Measurements from ENCODE around the gene CLCA4.

Gene CLCA4

GRCh38 chr1:86546787-86547221 is at the start of gene CLCA4:
CLCA4 (plus strand) TSS chr1:86547078; CDS start chr1:86547120, 42 bp downstream.
- no peak for DNase-seq (ENCODE audit: low read depth)

GRCh38 chr1:86498281-86498680 is 48.6 kb upstream of the CLCA4 start:
- no peak for DNase-seq (ENCODE audit: low read depth)

GRCh38 chr1:86499987-86500593 is 46.8 kb upstream of the CLCA4 start:
- no peak for DNase-seq (ENCODE audit: low read depth)

GRCh38 chr1:86500714-86501113 is 46.2 kb upstream of the CLCA4 start:
- no peak for DNase-seq (ENCODE audit: low read depth)

- peak; percentile 8 for DNase-seq (ENCODE audit: low read depth)
Observed at GRCh38 chr1:86502125-86502646, 44.7 kb upstream of the CLCA4 start.

DNA sequence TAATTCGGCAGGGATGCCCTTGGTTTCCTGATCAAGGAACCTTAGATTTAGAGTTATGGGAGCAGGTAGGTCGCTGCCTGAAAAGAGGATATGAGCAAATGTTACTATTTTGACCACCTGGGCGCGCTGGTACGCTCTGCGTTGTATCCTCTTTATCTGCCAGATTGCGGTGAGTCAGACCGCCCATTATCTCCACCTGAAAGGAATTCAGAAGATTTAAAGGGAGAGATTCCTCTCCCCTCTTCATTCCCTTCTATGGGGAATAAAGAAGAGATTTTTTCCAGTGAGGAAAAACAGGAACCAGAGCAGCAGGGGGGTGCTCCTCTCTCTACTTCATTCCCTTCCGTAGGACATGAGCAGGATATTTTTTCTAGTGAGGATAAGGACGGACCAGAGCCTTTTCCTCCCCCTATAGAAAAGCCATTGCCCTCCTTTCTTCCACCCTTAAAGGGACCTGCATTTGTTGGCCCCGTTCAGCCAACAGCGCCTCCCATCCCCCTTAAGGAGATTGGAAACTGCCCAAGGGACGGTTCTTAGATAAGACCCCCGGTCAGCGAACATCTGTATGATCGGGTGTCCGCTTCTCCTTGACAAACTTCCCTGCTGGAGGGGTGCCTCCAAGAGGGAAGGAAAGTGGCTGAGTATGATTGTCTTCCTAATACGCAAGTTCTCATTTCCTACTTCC is 44.0 kb upstream of the CLCA4 start:
- no peak for DNase-seq (ENCODE audit: low read depth)

- DNase-seq (ENCODE audit: low read depth), result no peak
Observed at GRCh38 chr1:86503406-86504136, 43.3 kb upstream of the CLCA4 start.

GRCh38 chr1:86504137-86504479 is 42.8 kb upstream of the CLCA4 start:
- no peak for DNase-seq (ENCODE audit: low read depth)

DNA sequence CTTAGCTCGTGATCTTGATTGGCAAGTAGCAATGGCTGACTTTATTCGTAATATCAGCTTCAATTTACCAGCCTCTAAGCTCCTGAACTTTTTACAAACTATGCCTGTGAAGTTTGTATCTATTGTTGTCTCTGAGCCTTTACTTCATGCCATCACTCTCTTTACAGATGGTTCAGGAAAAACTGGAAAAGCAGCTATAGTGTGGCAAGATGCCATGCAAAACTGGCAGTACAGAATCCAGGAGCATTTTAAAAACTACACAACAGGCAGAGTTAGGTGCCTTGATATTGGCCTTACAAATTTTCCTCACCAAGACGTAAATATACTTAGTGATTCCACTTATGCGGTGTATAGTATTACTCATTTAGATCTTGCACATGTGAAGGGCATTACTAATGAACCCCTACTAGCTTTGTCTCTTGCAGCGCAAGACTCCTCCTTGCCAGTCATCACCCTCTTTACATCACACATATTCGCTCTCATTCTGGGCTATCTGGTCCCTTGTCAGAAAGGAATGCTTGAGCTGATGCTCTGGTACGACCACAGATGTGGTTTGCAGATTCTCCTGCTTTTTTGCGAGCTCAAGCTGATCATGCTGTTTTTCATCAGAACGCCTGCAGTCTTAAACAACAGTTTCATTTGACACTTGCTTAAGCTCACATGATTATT is 41.8 kb upstream of the CLCA4 start:
- no peak for DNase-seq (ENCODE audit: low read depth)

DNA sequence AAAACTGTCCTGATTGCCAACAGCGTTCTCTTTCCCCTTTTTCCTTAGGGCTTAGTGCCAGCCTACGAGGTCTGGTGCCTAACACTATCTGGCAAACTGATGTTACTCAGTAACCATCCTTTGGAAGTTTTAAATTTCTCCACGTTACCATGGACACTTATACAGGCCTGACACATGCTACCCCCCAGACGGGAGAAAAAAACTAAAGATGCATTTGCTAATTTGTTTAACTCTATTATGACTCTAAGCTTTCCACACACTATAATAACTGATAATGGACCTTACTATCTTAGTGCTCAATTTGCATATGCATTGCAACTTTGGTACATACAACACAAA is 41.3 kb upstream of the CLCA4 start:
- DNase-seq (ENCODE audit: low read depth), result no peak

DNA sequence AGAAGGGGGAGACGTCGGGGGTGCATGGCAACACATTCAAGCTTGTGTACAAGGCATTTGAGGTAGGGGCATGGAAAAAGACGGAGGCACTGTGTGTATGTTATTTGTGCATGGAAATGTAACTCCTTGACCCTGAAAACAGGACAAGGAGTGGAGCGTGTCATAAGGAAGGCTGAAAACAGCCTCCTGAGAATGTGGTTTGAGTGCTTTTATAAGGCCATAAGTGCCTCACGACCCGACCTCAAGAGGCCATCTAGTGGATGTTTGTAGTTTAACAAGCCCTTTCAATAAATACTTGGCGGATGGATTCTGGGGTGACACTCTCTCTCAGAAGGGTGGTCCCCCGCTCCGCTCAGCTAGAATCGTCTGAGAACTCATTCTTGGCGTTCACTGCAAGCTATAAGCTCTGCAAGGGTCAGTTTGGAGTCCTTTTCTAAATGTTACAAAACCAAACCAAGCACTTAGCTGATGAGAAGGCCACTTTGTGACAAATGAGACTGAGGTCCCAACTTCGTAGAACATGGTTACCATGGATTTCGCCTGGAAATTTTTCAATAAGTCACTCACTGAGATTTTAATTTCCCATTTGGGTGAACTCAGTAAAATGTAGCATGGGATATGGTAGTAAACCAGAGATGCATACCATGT is 38.8 kb upstream of the CLCA4 start:
- DNase-seq (ENCODE audit: low read depth), result no peak

DNA sequence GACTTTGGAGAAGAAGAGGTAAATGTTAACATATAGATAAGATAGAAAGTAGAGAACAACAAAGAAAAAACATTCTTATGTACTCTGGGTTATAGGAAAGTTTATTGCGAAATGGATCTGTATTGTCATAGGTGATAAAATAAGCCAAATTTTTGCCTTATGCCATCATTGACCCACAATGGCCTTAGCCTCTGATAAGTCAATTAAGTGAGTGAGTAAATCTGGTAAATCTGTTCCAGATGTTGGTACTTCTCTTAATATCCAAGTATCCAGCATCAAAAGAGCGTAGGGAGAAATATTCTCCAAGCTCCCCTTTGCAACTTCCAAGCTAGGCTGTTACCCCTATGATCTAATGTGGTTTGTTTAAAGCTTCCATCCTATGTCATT is 38.3 kb upstream of the CLCA4 start:
- no peak for DNase-seq (ENCODE audit: low read depth)

DNA sequence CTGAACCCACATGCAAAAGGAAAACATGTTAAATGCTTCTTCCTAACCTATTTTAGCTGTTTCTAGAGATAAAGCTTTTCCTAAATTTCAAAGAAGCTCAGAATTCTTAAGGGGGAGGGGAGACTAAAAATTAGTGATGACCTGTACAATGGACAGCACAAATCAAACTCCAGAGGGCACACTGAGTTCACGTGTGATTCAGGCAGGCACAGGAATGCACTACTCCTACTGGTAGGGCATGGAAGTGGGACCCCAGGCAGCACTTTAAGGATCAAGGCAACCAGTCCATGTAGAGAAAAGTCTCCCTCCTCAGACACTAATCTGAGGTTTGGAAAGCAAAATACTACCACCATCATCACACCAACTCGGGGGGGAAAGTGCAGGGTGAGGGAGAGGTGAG is 31.3 kb upstream of the CLCA4 start:
- DNase-seq (ENCODE audit: low read depth), result no peak

- no peak for DNase-seq (ENCODE audit: low read depth)
Observed at GRCh38 chr1:86516335-86516734, 30.5 kb upstream of the CLCA4 start.

DNA sequence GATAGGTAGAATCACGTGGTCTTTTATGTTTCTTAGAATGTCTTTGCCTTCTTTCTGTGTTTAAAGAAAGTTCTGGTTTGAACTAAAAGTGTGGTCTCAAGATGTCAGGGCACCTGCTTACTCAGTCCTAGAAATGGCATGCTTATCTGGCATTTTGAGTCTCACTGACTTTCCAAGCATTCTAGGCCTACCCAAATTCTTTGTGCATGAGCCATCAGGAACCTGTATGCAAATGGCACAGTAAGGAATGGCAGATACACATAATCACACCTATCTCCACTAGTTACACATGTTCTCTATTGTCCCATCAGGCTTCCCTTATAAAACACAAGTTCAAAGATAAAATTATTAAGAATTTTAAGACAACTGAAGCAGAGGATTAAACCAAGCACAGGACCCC is 29.5 kb upstream of the CLCA4 start:
- DNase-seq (ENCODE audit: low read depth), result no peak

DNA sequence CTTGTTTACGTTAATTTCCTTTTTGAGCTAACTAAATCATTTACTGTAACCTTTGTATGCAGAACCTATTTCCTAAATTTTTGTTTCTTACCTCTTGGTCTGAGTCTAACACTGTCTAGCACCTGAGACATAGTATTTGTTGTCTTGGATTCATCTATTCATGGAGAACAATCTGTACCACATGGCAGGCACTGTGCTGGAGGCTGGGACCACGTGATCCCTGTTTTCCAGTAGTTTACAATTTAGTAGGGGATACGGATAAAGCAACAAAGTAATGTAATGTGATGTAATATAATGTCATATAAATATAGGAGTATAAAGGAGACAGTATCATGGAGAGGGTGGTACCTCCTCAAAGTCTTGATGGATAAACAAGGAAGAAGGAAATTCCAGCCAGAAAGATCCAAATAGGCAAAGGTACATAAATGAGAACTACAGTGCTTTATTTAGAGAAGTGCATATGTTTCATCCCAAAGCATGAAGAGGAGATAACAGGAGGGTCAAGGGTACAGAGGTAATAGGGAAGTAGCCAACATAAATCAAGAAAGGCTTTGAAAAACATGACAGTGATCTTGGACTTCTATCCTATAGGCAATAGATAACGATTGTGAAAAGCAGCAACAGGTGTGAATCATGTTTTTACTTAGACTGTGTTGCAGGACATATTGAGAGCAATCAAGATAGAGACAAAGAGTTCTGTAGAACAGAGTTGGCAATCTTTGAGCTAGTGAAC is 25.9 kb upstream of the CLCA4 start:
- DNase-seq (ENCODE audit: low read depth), result no peak

DNA sequence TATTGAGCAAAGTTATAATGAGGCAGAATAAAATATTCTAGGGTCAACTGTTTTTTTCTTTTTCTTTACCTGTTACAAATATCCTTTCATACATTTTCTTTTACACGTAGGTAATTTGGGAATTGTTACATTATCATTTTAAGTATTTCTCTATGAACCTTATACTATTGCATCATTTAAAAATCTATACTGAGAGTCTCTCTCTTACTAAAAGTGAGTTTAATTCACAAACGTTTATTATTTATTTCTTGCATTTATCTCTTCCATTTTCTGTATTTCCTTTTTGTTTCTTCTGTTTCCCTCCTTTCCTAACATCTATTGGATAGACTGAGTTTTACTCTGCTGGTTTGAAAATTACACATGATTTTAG is 25.4 kb upstream of the CLCA4 start:
- no peak for DNase-seq (ENCODE audit: low read depth)

DNA sequence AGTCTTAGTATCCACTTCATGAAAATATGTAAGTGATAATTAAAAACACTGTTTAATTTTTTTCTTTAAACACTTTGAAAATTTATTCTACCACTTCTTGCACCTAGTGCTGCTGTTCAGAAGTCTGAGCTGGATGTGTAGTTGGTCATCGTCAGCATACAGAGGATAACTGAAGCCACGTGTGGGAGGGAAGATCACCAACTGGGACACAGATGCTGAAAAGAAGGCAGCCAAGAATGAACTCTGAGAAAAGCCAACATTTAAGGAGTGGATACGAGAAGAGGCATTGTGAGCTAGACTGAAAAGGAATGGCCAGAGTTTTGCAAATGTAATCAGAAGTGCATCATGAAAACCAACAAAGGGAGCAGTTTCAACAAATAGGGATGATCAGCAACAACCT is 24.6 kb upstream of the CLCA4 start:
- DNase-seq (ENCODE audit: low read depth), result no peak

DNA sequence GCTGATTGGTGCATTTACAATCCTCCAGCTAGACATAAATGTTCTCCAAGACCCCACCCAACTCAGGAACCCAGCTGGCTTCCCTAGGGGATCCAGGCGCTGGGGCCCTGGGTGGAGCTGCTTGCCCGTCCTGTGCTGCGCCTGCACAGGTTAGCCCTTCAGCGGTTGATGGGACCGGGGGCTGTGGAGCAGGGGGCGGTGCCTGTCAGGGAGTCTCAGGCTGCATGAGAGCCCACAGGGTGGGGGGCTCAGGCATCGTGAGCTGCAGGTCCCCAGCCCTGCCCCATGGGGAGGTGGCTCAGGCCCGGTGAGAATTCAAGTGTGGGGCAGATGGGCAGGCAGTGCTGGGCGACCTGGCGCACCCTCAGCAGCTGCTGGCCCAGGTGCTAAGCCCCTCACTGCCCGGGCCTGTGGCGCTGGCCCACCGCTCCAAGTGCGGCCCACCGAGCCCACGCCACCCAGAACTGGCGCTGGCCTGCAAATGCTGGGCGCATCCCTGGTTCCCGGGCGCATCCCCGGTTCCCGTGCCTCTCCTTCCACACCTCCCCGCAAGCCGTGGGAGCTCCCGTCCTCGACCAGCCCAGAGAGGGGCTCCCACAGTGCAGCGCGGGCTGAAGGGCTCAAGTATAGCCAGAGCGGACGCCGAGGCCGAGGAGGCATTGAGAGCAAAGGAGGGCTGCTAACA is 23.1 kb upstream of the CLCA4 start:
- DNase-seq (ENCODE audit: low read depth), result no peak

GRCh38 chr1:86527306-86527705 is 19.6 kb upstream of the CLCA4 start:
- DNase-seq (ENCODE audit: low read depth), result no peak

DNA sequence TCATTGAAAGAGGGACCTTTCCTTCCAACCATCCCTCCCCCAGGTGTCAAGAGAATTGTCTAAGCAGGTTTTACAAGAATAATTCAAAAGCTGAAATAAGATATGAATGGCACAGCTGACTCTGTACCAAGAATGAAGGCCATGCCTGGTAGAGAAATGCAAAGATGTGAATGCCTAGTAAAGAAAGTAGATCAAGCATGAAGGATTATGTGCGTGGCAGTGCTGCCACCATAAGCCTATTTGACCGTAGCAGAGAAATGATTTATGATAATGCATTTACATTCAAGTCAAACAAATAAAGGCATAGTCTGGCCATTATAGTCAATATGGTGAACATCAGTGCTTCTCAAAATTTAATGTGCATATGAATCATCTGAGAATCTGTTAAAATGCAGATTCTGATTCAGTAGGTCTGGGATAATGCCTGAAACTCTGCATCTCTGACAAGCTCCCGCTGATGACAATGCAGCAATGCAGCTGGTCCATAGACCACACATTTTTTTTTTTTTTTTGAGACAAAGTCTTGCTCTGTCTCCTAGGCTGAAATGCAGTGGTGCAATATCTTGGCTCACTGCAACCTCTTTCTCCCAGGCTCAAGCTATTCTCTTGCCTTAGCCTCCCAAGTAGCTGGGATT is 16.6 kb upstream of the CLCA4 start:
- DNase-seq (ENCODE audit: low read depth), result no peak
